ENCODE measurements around the gene ARMS2. TPM values are rescaled to one million over a fixed set of nuclear protein-coding genes. Genes with fewer than 3 reads are reported as not detected.

The ARMS2 gene
- total RNA-seq, 2 experiments from 2014 or later, result not detected

DNA sequence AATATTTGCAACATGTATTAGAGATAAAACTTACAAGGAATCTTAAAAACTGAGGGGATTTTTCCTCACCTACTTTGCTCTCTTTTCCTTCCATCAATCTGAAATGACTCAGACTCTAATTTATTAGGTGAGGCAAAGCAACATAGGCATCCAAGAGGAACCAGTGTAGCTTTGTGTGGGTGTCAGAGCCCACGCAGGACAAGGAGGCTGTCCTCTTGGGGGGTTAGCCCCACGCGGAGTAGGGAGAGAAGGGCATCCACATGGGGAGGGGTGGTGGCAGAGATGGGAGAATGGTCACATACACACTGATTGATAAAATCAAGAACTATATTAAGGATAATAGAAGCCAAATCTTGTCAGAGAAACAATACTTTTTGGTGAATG is 33.8 kb upstream of the ARMS2 start:
- TF ChIP-seq, protein P1, sequence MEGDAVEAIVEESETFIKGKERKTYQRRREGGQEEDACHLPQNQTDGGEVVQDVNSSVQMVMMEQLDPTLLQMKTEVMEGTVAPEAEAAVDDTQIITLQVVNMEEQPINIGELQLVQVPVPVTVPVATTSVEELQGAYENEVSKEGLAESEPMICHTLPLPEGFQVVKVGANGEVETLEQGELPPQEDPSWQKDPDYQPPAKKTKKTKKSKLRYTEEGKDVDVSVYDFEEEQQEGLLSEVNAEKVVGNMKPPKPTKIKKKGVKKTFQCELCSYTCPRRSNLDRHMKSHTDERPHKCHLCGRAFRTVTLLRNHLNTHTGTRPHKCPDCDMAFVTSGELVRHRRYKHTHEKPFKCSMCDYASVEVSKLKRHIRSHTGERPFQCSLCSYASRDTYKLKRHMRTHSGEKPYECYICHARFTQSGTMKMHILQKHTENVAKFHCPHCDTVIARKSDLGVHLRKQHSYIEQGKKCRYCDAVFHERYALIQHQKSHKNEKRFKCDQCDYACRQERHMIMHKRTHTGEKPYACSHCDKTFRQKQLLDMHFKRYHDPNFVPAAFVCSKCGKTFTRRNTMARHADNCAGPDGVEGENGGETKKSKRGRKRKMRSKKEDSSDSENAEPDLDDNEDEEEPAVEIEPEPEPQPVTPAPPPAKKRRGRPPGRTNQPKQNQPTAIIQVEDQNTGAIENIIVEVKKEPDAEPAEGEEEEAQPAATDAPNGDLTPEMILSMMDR (conservative IDR thresholded peaks at IDR 0.05; ENCODE audit: low read length), result no peak
- no peak for TF ChIP-seq EZH2phosphoT487 (IDR thresholded peaks at IDR 0.05; ENCODE audit: borderline replicate concordance, low read depth, low read length)
- no TSS peak for BruUV-seq (replicated peaks)
- Histone ChIP-seq H3K4me3 (ENCODE audit: low read depth, low read length, poor library complexity, severe bottlenecking) (no peak overlapping the region), H3K9me3 (ENCODE audit: low read length) (no peaks in the 10 kb centered on the region), H3K27ac (ENCODE audit: low read depth, low read length, poor library complexity, severe bottlenecking) (no peak overlapping the region), H2AFZ (ENCODE audit: low read length) (no peak overlapping the region), H3K79me2 (ENCODE audit: insufficient read depth, low read depth, low read length) (no peaks in the 10 kb centered on the region), H3K9me2 (ENCODE audit: insufficient read depth, low read length) (no peaks in the 10 kb centered on the region), H4K20me1 (ENCODE audit: insufficient read depth, low read length) (no peaks in the 10 kb centered on the region), H3K4me1 (ENCODE audit: insufficient read depth, low read length, poor library complexity, severe bottlenecking) (peaks cover 7% of the 10 kb centered on the region), H3K36me3 (ENCODE audit: insufficient read depth, low read length) (peaks cover 21% of the 10 kb centered on the region; the same call in 1 of the 2 replicates), H3K4me2 (ENCODE audit: low read length) (no peak overlapping the region)
- ChIA-PET CTCF (ENCODE audit: unreplicated experiment) (no interaction called here), POLR2A (no interaction called here)
- DNase-seq (ENCODE audit: low spot score), result no peak
- intact Hi-C loops (cut with micrococcal nuclease; ENCODE audit: unreplicated experiment), result no loop called here

DNA sequence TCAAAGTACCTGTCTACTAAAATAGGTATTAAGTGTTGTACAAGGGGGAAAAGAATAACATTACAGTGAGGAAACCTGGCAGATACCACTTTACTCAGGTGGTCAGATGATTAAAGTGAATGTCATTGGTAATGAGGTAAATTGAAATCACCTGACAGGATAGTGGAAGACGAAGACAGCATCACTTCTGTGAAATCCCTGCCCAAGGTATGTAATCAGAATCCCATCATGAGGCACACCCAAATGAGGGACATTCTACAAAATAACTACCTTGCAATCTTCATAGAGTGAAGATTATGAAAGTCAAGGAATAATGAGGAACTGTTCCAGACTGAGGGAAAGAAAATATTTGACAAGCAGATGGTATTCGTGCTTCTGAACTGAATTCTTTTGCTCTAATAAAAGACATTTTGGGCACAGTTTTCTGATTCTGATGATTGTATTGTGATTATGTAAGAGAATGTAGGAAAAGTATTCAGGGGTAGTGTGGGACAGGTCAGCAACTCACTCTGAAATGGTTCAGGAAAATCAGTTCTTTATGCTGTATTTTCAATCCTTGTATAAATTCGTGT is 33.3 kb upstream of the ARMS2 start:
- no peak overlapping the region for H3K27ac ChIP-seq (ENCODE audit: low read depth, low read length, poor library complexity, severe bottlenecking)
- H3K9me2 ChIP-seq (ENCODE audit: insufficient read depth, low read length), result no peaks in the 10 kb centered on the region
- H3K9me3 ChIP-seq (ENCODE audit: low read length), result no peaks in the 10 kb centered on the region
- peaks cover 7% of the 10 kb centered on the region for H3K4me1 ChIP-seq (ENCODE audit: insufficient read depth, low read length, poor library complexity, severe bottlenecking)
- TF ChIP-seq, protein P1 (conservative IDR thresholded peaks at IDR 0.05; ENCODE audit: low read length), result no peak
- no peak for TF ChIP-seq EZH2phosphoT487 (IDR thresholded peaks at IDR 0.05; ENCODE audit: borderline replicate concordance, low read depth, low read length)
- ChIA-PET POLR2A (interaction anchor here (0.9 kb wide), 1 partner anchor 43 kb away, joined by 3 read pairs; no protein-coding TSS in a partner anchor), CTCF (ENCODE audit: unreplicated experiment) (no interaction called here)
- H3K79me2 ChIP-seq (ENCODE audit: insufficient read depth, low read depth, low read length), result no peaks in the 10 kb centered on the region
- intact Hi-C loops (cut with micrococcal nuclease; ENCODE audit: unreplicated experiment), result no loop called here
- no peak overlapping the region for H3K4me3 ChIP-seq (ENCODE audit: low read depth, low read length, poor library complexity, severe bottlenecking)
- no peak for DNase-seq (ENCODE audit: low spot score)
- no peak overlapping the region for H2AFZ ChIP-seq (ENCODE audit: low read length)
- no peak overlapping the region for H3K4me2 ChIP-seq (ENCODE audit: low read length)
- H3K36me3 ChIP-seq (ENCODE audit: insufficient read depth, low read length), result peaks cover 16% of the 10 kb centered on the region; the same call in 1 of the 2 replicates
- H4K20me1 ChIP-seq (ENCODE audit: insufficient read depth, low read length), result no peaks in the 10 kb centered on the region
- no TSS peak for BruUV-seq (replicated peaks)

DNA sequence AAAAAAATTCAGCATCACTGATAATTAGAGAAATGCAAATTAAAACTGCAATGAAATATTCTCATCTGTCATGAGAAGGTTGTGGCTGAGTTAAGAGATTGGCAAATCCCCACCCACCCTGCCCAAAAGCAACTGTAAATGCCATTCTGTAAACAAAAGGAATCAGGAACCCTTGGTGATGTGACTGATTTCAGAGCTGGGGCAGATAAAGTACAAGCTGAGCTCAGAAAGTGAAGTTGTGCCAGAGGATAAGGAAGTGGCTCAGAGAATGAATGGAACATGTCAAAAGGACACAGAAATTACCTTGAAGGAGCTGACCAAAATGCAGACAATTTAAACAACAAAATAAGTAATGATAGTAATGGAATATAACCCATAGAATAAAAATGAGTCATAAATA is 32.7 kb upstream of the ARMS2 start:
- Histone ChIP-seq H3K4me2 (ENCODE audit: low read length) (no peak overlapping the region), H3K4me1 (ENCODE audit: insufficient read depth, low read length, poor library complexity, severe bottlenecking) (peaks cover 3% of the 10 kb centered on the region), H3K9me3 (ENCODE audit: low read length) (no peaks in the 10 kb centered on the region), H3K4me3 (ENCODE audit: low read depth, low read length, poor library complexity, severe bottlenecking) (no peak overlapping the region), H3K79me2 (ENCODE audit: insufficient read depth, low read depth, low read length) (no peaks in the 10 kb centered on the region), H3K36me3 (ENCODE audit: insufficient read depth, low read length) (peaks cover 10% of the 10 kb centered on the region; the same call in 1 of the 2 replicates), H2AFZ (ENCODE audit: low read length) (no peak overlapping the region), H4K20me1 (ENCODE audit: insufficient read depth, low read length) (no peaks in the 10 kb centered on the region), H3K27ac (ENCODE audit: low read depth, low read length, poor library complexity, severe bottlenecking) (no peak overlapping the region), H3K9me2 (ENCODE audit: insufficient read depth, low read length) (no peaks in the 10 kb centered on the region)
- TF ChIP-seq, protein P1 (conservative IDR thresholded peaks at IDR 0.05; ENCODE audit: low read length), result no peak
- TF ChIP-seq EZH2phosphoT487 (IDR thresholded peaks at IDR 0.05; ENCODE audit: borderline replicate concordance, low read depth, low read length), result no peak
- POLR2A ChIA-PET, result interaction anchor here (0.9 kb wide), 1 partner anchor 43 kb away, joined by 3 read pairs; no protein-coding TSS in a partner anchor
- CTCF ChIA-PET (ENCODE audit: unreplicated experiment), result no interaction called here
- BruUV-seq (replicated peaks), result no TSS peak
- no peak for DNase-seq (ENCODE audit: low spot score)
- intact Hi-C loops (cut with micrococcal nuclease; ENCODE audit: unreplicated experiment), result no loop called here
